Fibroblast of villous mesenchyme (primary cell): ENCODE results near the gene AP1M1. TPM values are rescaled to one million over a fixed set of nuclear protein-coding genes. Genes with fewer than 3 reads are reported as not detected.

Experiments
- DNase-seq: peaks from one replicate; pipeline ENCODE4 v3.0.0-alpha.2; 2010; ENCODE audit warnings: low read depth
- H3K4me3 ChIP-seq: 2 replicates; pipeline ENCODE4 v1.5.1; 2011; ENCODE audit warnings: low read depth, mild to moderate bottlenecking, low read length
- total RNA-seq: library from RNA; depleted of rRNA; stranded (reverse); fragments of >200 nt; gene quantifications from 2 replicates; pipeline ENCODE4 v1.2.3, GENCODE V29; 2012
- TF ChIP-seq, protein P1 (sequence below): IDR thresholded peaks from 2 replicates; pipeline ENCODE4 v1.5.1; 2012; ENCODE audit warnings: low read depth, mild to moderate bottlenecking, low read length; ENCODE audit not compliant: insufficient read depth

AP1M1 gene
- total RNA-seq, 1 donor: 78.6 TPM

DNA sequence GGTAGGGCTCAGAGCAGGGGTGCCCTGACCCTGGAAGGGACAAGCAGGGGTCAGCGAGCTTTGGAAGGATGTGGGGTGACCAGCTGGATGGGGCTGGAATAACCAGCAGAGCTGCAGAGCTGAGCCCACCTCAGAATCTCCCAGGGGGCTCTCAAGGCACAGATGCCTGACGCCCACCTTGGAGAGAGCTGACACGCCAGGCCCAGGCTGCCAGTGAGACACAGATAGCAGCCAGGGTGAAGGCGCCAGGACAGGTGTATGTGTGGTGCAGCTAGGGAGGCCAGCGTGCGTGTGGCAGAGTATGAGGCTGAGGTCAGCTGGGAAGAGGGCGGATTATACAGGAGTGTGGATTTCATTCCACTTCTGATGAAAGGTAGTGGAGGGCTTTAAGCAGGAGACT, 8.9 kb downstream of the AP1M1 start:
- no peak overlapping the region for H3K4me3 ChIP-seq
- TF ChIP-seq, protein P1, sequence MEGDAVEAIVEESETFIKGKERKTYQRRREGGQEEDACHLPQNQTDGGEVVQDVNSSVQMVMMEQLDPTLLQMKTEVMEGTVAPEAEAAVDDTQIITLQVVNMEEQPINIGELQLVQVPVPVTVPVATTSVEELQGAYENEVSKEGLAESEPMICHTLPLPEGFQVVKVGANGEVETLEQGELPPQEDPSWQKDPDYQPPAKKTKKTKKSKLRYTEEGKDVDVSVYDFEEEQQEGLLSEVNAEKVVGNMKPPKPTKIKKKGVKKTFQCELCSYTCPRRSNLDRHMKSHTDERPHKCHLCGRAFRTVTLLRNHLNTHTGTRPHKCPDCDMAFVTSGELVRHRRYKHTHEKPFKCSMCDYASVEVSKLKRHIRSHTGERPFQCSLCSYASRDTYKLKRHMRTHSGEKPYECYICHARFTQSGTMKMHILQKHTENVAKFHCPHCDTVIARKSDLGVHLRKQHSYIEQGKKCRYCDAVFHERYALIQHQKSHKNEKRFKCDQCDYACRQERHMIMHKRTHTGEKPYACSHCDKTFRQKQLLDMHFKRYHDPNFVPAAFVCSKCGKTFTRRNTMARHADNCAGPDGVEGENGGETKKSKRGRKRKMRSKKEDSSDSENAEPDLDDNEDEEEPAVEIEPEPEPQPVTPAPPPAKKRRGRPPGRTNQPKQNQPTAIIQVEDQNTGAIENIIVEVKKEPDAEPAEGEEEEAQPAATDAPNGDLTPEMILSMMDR: no peak
- DNase-seq: no peak

DNA sequence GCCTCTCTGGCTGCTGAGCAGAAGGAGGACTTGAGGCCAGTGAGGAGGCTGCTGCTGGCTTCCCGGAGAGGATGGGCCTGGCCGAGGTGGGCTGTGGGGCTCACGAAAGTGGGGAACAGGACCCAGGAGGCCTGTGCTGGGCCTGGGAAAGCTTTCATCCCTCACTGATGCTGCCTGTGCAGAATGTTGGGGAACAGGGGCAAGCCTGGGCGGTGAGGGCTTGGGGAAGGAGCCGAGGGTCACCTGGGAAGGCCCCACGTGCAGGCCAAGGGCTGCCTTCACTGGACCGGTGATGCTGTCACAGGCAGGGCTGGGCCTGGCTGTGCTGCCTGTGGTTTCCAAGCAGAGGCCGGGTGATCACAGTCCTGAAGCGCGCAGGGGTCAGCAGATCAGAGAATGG, 9.4 kb downstream of the AP1M1 start:
- H3K4me3 ChIP-seq: no peak overlapping the region
- TF ChIP-seq, protein P1: no peak
- DNase-seq: no peak

DNA sequence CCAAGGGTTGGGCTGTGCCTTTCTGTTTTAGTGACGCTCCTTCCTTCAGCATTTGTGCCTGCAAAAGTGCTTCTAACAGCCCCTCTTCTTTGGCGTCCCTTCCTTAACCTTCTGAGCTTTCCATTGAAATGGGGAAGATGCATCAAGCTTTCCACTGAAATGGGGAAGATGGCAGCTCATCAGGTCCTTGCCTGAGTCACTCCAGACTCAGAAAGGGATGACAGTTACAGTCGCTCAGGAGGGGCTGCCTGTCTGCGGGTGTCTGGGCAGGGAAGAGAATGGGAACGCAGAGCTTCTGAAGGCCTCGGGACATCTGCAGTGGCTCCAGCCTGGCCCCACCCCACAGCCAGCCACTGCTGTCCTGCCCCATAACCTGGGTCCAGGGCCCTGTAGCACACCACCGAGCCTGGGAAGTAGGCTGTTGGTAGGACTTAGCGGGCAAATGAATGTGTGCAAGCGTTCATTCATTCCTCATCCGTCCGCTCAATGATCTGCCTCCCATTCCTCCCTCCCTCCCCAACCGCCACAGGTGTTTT, 9.8 kb downstream of the AP1M1 start:
- DNase-seq: no peak
- TF ChIP-seq, protein P1: no peak
- no peak overlapping the region for H3K4me3 ChIP-seq

DNA sequence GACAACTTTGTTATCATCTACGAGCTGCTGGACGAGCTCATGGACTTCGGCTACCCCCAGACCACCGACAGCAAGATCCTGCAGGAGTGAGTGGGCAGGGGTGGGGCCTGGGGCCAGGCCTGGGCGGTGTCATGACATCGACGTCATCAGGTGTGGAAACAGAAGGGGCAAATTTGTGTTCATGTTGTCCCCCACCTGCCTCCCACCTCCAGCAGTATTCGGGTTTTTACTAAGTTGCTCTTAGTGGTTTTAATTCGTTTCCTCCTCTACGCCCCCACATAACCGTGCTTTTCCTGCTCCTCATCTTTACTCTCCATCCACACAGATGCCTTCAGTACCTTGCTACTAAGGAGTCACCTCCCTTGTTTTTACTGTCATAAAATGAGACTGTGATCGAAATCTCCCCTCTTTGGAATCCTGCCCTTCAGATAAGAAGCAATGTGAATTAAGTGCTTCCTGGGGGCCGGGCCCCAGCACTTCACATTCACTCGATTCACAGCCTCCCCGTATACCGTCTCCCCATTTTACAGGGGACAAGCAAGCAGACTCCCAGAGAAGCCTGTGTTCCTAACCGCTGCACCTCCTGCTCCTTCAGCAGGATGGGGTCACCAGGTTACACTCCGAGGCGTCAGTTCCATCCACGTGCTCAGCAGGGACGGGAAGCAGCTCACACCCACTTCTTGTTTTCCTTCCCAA, 10.5 kb downstream of the AP1M1 start:
- TF ChIP-seq, protein P1: no peak
- no peak for DNase-seq
- H3K4me3 ChIP-seq: no peak overlapping the region

DNA sequence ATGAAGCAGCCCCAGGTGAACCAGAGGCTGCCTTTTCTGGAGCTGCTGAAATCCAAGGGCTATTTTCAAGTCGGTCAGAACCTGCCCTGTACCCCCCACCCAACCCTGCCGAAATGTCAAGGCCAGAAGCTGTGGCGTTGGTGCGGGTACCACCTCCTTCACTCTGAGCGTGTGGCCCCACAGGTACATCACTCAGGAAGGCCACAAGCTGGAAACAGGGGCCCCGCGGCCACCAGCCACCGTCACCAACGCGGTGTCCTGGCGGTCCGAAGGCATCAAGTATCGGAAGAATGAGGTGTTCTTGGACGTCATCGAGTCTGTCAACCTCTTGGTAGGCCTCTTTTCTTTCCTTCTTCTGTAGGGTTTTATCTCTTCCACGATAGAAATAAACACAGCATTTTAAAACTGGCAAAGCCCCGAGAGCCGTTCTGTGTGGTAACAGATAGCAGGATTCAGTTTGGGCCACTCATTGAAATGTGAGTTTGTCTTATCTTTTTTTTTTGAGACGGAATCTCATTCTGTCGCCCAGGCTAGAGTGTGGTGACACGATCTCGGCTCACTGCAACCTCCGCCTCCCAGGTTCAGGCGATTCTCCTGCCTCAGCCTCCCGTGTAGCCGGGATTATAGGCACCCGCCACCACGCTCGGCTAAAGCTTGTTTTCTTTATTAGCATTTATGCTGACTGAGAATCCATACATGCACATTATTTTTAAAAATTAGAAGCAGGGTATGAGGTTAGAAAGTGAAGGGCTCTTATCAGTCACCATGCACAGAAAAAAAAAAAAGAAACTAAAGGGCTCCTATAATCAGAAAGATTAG, 11.3 kb downstream of the AP1M1 start:
- no peak for DNase-seq
- H3K4me3 ChIP-seq: no peak overlapping the region
- TF ChIP-seq, protein P1: no peak

DNA sequence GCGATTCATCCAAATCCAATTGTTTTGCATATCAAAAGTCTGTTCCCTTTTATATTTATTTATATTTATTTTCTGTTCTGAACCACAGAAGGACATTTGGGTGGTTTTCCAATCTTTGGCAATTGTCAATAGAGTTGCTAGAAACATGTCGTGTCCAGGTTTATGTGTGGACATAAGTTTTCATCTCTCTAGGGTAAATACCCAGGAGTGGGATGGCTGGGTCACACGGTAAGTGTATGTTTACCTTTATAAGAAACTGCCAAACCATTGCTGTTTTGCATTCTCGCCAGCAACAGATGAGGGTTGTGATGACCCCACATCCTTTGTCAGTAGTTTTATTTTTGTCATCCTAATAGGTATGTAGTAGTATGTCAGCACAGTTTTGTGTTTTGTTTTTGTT, 12.5 kb downstream of the AP1M1 start:
- no peak for DNase-seq
- no peak overlapping the region for H3K4me3 ChIP-seq
- TF ChIP-seq, protein P1: no peak
